Measurements from ENCODE around the gene ST8SIA5.

GRCh38 chr18:46705521-46705920, 51.3 kb downstream of the ST8SIA5 start:
- TF ChIP-seq, protein P1, sequence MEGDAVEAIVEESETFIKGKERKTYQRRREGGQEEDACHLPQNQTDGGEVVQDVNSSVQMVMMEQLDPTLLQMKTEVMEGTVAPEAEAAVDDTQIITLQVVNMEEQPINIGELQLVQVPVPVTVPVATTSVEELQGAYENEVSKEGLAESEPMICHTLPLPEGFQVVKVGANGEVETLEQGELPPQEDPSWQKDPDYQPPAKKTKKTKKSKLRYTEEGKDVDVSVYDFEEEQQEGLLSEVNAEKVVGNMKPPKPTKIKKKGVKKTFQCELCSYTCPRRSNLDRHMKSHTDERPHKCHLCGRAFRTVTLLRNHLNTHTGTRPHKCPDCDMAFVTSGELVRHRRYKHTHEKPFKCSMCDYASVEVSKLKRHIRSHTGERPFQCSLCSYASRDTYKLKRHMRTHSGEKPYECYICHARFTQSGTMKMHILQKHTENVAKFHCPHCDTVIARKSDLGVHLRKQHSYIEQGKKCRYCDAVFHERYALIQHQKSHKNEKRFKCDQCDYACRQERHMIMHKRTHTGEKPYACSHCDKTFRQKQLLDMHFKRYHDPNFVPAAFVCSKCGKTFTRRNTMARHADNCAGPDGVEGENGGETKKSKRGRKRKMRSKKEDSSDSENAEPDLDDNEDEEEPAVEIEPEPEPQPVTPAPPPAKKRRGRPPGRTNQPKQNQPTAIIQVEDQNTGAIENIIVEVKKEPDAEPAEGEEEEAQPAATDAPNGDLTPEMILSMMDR (IDR thresholded peaks at IDR 0.05; ENCODE audit: borderline replicate concordance, extremely low read depth, low read length, poor library complexity, severe bottlenecking) = no peak
- no peak for TF ChIP-seq EZH2 (IDR thresholded peaks at IDR 0.05; ENCODE audit: borderline replicate concordance, low read depth, low read length, severe bottlenecking)
